Endothelial cell of umbilical vein (primary cell): Measurements from ENCODE around the gene TRIM65. TPM values are rescaled to one million over a fixed set of nuclear protein-coding genes. Genes with fewer than 3 reads are reported as not detected.

Experiments
- BruUV-seq: library from RNA; stranded (reverse); fragments of 400-500 nt; replicated peaks from 2 replicates; lab custom pipeline; 2021; lab: Mats Ljungman, UMichigan
- CTCF ChIA-PET: fragments of 300-600, 350-600 bp; sonication (Branson Sonifier 250); formaldehyde crosslinking; loops from one replicate; lab custom pipeline; 2021; ENCODE audit warnings: antibody characterized with exemption, inconsistent platforms; lab: Charles Lee
- POLR2A ChIA-PET: fragments of 300-600, 350-600 bp; sonication (Branson Sonifier 250); formaldehyde crosslinking; loops from one replicate; lab custom pipeline; 2021; ENCODE audit warnings: antibody characterized with exemption, inconsistent platforms; lab: Charles Lee
- DNase-seq: peaks from one replicate; pipeline ENCODE4 v3.0.0-alpha.2; 2011; ENCODE audit warnings: low read depth, low spot score
- FAIRE-seq: peaks from 2 replicates; lab custom pipeline; 2011; peaks lifted over from hg19 to GRCh38; lab: Jason Lieb, UNC
- H2AFZ ChIP-seq: 2 replicates; pipeline ENCODE4 v1.6.0; 2012; ENCODE audit warnings: low read depth, low read length, control low read depth, inconsistent platforms
- H3K27ac ChIP-seq: 2 replicates; pipeline ENCODE4 v1.5.1; 2011; ENCODE audit warnings: low read depth, mild to moderate bottlenecking, control low read depth, low read length, moderate library complexity; ENCODE audit not compliant: insufficient read depth
- H3K27me3 ChIP-seq, 2 experiments: 2 replicates each; pipeline versions ENCODE4 v1.6.0 to v1.6.1; 2011; ENCODE audit warnings: low read length in 2 of 2, mixed read lengths in 1 of 2; ENCODE audit not compliant: control insufficient read depth in 2 of 2, insufficient read depth in 2 of 2
- H3K36me3 ChIP-seq, 2 experiments: 2 replicates in 1 of 2; 3 replicates in 1 of 2; pipeline ENCODE4 v1.5.1; 2011; ENCODE audit warnings: low read length in 2 of 2, mild to moderate bottlenecking in 1 of 2, moderate library complexity in 1 of 2; ENCODE audit not compliant: control insufficient read depth in 2 of 2, insufficient read depth in 2 of 2; ENCODE audit errors: extremely low read depth in 1 of 2
- H3K4me1 ChIP-seq: 3 replicates; pipeline ENCODE4 v1.5.1; 2011; ENCODE audit warnings: mild to moderate bottlenecking, low read length; ENCODE audit not compliant: control insufficient read depth, insufficient read depth; ENCODE audit errors: extremely low read depth
- H3K4me2 ChIP-seq: 2 replicates; pipeline ENCODE4 v1.6.1; 2011; ENCODE audit warnings: low read length, control low read depth, mixed read lengths; ENCODE audit not compliant: insufficient read depth
- H3K4me3 ChIP-seq, 3 experiments: fragments of 200-600 bp in 1 of 3; sonication (generic), shearing (Covaris generic) in 1 of 3; replicated peaks in 1 of 3; 2 replicates each; pipeline ENCODE4 v1.5.1; 2011 to 2016; ENCODE audit warnings: control low read depth in 3 of 3, low read length in 3 of 3, mild to moderate bottlenecking in 2 of 3, inconsistent platforms in 1 of 3, low read depth in 1 of 3, moderate library complexity in 1 of 3; ENCODE audit not compliant: insufficient read depth in 1 of 3
- H3K79me2 ChIP-seq: 2 replicates; pipeline ENCODE4 v1.6.0; 2012; ENCODE audit warnings: low read length, inconsistent platforms; ENCODE audit not compliant: control insufficient read depth, insufficient read depth
- H3K9ac ChIP-seq: replicated peaks from 2 replicates; pipeline ENCODE3; 2011; ENCODE audit warnings: low read length, control low read depth; ENCODE audit not compliant: insufficient read depth; ENCODE audit errors: extremely low read depth
- H3K9me1 ChIP-seq: replicated peaks from 3 replicates; pipeline ENCODE4 v1.6.0; 2011; ENCODE audit warnings: mild to moderate bottlenecking, low read length; ENCODE audit not compliant: control insufficient read depth, insufficient read depth; ENCODE audit errors: extremely low read depth
- H3K9me3 ChIP-seq: replicated peaks from 2 replicates; pipeline ENCODE4 v1.5.1; 2012; ENCODE audit warnings: low read length, inconsistent platforms; ENCODE audit not compliant: control insufficient read depth, insufficient read depth
- H4K20me1 ChIP-seq: replicated peaks from 2 replicates; pipeline ENCODE3; 2011; ENCODE audit warnings: mild to moderate bottlenecking, low read length; ENCODE audit not compliant: control insufficient read depth, insufficient read depth; ENCODE audit errors: extremely low read depth
- EZH2 ChIP-seq: IDR thresholded peaks from 2 replicates; pipeline ENCODE4 v1.6.1; 2012; ENCODE audit warnings: borderline replicate concordance, low read depth, mild to moderate bottlenecking, moderate library complexity, low read length, inconsistent platforms; ENCODE audit not compliant: severe bottlenecking
- FOS ChIP-seq: IDR thresholded peaks from 2 replicates; pipeline ENCODE4 v1.6.1; 2011; ENCODE audit warnings: mild to moderate bottlenecking, low read length, moderate library complexity, borderline replicate concordance; ENCODE audit not compliant: insufficient read depth
- JUN ChIP-seq: IDR thresholded peaks from 2 replicates; pipeline ENCODE4 v1.6.1; 2011; ENCODE audit warnings: borderline replicate concordance, low read depth; ENCODE audit not compliant: insufficient read length, insufficient read depth
- POLR2AphosphoS5 ChIP-seq: IDR thresholded peaks from 2 replicates; pipeline ENCODE4 v1.6.1; 2012; ENCODE audit warnings: low read depth, mild to moderate bottlenecking, control low read depth, low read length, moderate library complexity; ENCODE audit not compliant: insufficient read depth
- dilution Hi-C: fragments of 300-500 bp; cut with MboI; formaldehyde crosslinking; loops from one replicate; pipeline ENCODE4 v1.15.0; 2019; ENCODE audit warnings: low sequenced_read_pairs; ENCODE audit not compliant: extremely low pct_ligation_motif_present
- intact Hi-C: fragments of 100-400 bp; cut with micrococcal nuclease; formaldehyde crosslinking; loops from one replicate; pipeline ENCODE4 v1.10.0; 2022
- polyA plus RNA-seq, 4 experiments: library from polyadenylated mRNA; depleted of rRNA in 3 of 4; stranded (reverse) in 3 of 4; unstranded in 1 of 4; fragments of >200 nt; gene quantifications; 2 replicates each; pipeline versions ENCODE4 v1.2.1 to v1.2.3, GENCODE V29; 2011 to 2012; ENCODE audit warnings: missing spikeins in 1 of 4
- total RNA-seq: library from RNA; stranded (reverse); gene quantifications from 2 replicates; pipeline ENCODE4 v1.2.3, GENCODE V29; 2021
- TF ChIP-seq, protein P1 (sequence below), 2 donors: IDR thresholded peaks; 1 replicate in 1 of 2; 2 replicates in 1 of 2; pipeline ENCODE4 v1.5.1; 2011; ENCODE audit warnings: low read length in 2 of 2, mild to moderate bottlenecking in 2 of 2, moderate library complexity in 2 of 2, control low read depth in 1 of 2, inconsistent platforms in 1 of 2, low read depth in 1 of 2; ENCODE audit not compliant: insufficient read depth in 1 of 2; ENCODE audit errors: extremely low read depth in 1 of 2
- TF ChIP-seq, protein P2 (sequence below): IDR thresholded peaks from 2 replicates; pipeline ENCODE4 v1.6.1; 2011; ENCODE audit not compliant: insufficient read depth, insufficient read length

The TRIM65 gene
- total and polyA plus RNA-seq, 2 donors (not counting 3 experiments of a cell fraction or from before 2014, with no cell fraction given), result 19.3 to 33.5 TPM

- Histone ChIP-seq H2AFZ (no peak overlapping the region), H3K27me3 (no peaks in the 10 kb centered on the region), H3K4me3 (no peak overlapping the region), H3K79me2 (no peaks in the 10 kb centered on the region), H3K4me1 (peaks cover 39% of the 10 kb centered on the region), H3K9ac (no peak overlapping the region), H4K20me1 (no peaks in the 10 kb centered on the region), H3K9me1 (no peaks in the 10 kb centered on the region), H3K36me3 (peaks cover 3 to 26% of the 10 kb centered on the region in 2 experiments), H3K4me2 (no peak overlapping the region), H3K9me3 (no peaks in the 10 kb centered on the region), H3K27ac (peak overlapping the region; percentile 31)
- dilution Hi-C loops (no loop called here), intact Hi-C loops (loop anchor here (1.0 to 2.0 kb wide), 4 partner anchors 10 to 52 kb away; partner anchors contain the start of genes TRIM65 and WBP2)
- DNase-seq (peak; percentile 70), FAIRE-seq (peak; percentile 90)
- TF ChIP-seq, protein P1, sequence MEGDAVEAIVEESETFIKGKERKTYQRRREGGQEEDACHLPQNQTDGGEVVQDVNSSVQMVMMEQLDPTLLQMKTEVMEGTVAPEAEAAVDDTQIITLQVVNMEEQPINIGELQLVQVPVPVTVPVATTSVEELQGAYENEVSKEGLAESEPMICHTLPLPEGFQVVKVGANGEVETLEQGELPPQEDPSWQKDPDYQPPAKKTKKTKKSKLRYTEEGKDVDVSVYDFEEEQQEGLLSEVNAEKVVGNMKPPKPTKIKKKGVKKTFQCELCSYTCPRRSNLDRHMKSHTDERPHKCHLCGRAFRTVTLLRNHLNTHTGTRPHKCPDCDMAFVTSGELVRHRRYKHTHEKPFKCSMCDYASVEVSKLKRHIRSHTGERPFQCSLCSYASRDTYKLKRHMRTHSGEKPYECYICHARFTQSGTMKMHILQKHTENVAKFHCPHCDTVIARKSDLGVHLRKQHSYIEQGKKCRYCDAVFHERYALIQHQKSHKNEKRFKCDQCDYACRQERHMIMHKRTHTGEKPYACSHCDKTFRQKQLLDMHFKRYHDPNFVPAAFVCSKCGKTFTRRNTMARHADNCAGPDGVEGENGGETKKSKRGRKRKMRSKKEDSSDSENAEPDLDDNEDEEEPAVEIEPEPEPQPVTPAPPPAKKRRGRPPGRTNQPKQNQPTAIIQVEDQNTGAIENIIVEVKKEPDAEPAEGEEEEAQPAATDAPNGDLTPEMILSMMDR (IDR thresholded peaks at IDR 0.05; ENCODE audit: extremely low read depth in 1 of 2, insufficient read depth in 1 of 2, low read depth in 1 of 2, low read length in 2 of 2), result peak; percentile 79 to 87
- TF ChIP-seq EZH2, result no peak
- TF ChIP-seq JUN, result no peak
- TF ChIP-seq, protein P2, sequence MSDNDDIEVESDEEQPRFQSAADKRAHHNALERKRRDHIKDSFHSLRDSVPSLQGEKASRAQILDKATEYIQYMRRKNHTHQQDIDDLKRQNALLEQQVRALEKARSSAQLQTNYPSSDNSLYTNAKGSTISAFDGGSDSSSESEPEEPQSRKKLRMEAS, result no peak
- peak; percentile 31 for TF ChIP-seq POLR2AphosphoS5
- TF ChIP-seq FOS, result no peak
- no TSS peak for BruUV-seq
- ChIA-PET POLR2A (interaction anchor here (1.3 kb wide), 1 partner anchor 65 kb away, joined by 7 read pairs; no protein-coding TSS in a partner anchor), CTCF (interaction anchor here (0.8 to 6.8 kb wide), 18 partner anchors 9 to 92 kb away, joined by 3 to 53 read pairs (median 6); partner anchors contain the start of genes GALK1, TRIM47, TRIM65 and WBP2)
These were observed 51.6 kb downstream of the TRIM65 start for GRCh38 chr17:75845058-75845711.
